Measurements from ENCODE around the gene ADRM1.

The ADRM1 gene

GRCh38 chr20:62274332-62274950, 28.4 kb upstream of the ADRM1 start:
- no peaks in the 10 kb centered on the region for H3K27me3 ChIP-seq (replicated peaks; ENCODE audit: control insufficient read depth, insufficient read depth, low read length)
- TF ChIP-seq CTCF (IDR thresholded peaks at IDR 0.05; ENCODE audit: insufficient read depth, low read length, poor library complexity, severe bottlenecking), result no peak
- no peak for DNase-seq (ENCODE audit: extremely low read depth, insufficient read length)
- H3K4me3 ChIP-seq (replicated peaks; ENCODE audit: low read depth, low read length), result no peak overlapping the region
- H3K36me3 ChIP-seq (ENCODE audit: control insufficient read depth, insufficient read depth, low read length), result peaks cover 31% of the 10 kb centered on the region

GRCh38 chr20:62275219-62275618, 27.6 kb upstream of the ADRM1 start:
- no peak for DNase-seq (ENCODE audit: extremely low read depth, insufficient read length)
- H3K4me3 ChIP-seq (replicated peaks; ENCODE audit: low read depth, low read length), result no peak overlapping the region
- no peak for TF ChIP-seq CTCF (IDR thresholded peaks at IDR 0.05; ENCODE audit: insufficient read depth, low read length, poor library complexity, severe bottlenecking)
- no peaks in the 10 kb centered on the region for H3K27me3 ChIP-seq (replicated peaks; ENCODE audit: control insufficient read depth, insufficient read depth, low read length)
- peaks cover 37% of the 10 kb centered on the region for H3K36me3 ChIP-seq (ENCODE audit: control insufficient read depth, insufficient read depth, low read length)

- no peak for TF ChIP-seq CTCF (IDR thresholded peaks at IDR 0.05; ENCODE audit: insufficient read depth, low read length, poor library complexity, severe bottlenecking)
- no peak for DNase-seq (ENCODE audit: extremely low read depth, insufficient read length)
- H3K27me3 ChIP-seq (replicated peaks; ENCODE audit: control insufficient read depth, insufficient read depth, low read length), result no peaks in the 10 kb centered on the region
- no peak overlapping the region for H3K4me3 ChIP-seq (replicated peaks; ENCODE audit: low read depth, low read length)
- H3K36me3 ChIP-seq (ENCODE audit: control insufficient read depth, insufficient read depth, low read length), result peaks cover 47% of the 10 kb centered on the region
Observed at GRCh38 chr20:62276439-62276838, 26.4 kb upstream of the ADRM1 start.

- TF ChIP-seq CTCF (IDR thresholded peaks at IDR 0.05; ENCODE audit: insufficient read depth, low read length, poor library complexity, severe bottlenecking), result no peak
- Histone ChIP-seq H3K27me3 (replicated peaks; ENCODE audit: control insufficient read depth, insufficient read depth, low read length) (no peaks in the 10 kb centered on the region), H3K36me3 (ENCODE audit: control insufficient read depth, insufficient read depth, low read length) (peaks cover 48% of the 10 kb centered on the region), H3K4me3 (replicated peaks; ENCODE audit: low read depth, low read length) (no peak overlapping the region)
- DNase-seq (ENCODE audit: extremely low read depth, insufficient read length), result no peak
Observed at GRCh38 chr20:62277253-62277652, 25.5 kb upstream of the ADRM1 start.

- H3K36me3 ChIP-seq (ENCODE audit: control insufficient read depth, insufficient read depth, low read length), result peaks cover 38% of the 10 kb centered on the region
- no peaks in the 10 kb centered on the region for H3K27me3 ChIP-seq (replicated peaks; ENCODE audit: control insufficient read depth, insufficient read depth, low read length)
- DNase-seq (ENCODE audit: extremely low read depth, insufficient read length), result no peak
- H3K4me3 ChIP-seq (replicated peaks; ENCODE audit: low read depth, low read length), result no peak overlapping the region
- TF ChIP-seq CTCF (IDR thresholded peaks at IDR 0.05; ENCODE audit: insufficient read depth, low read length, poor library complexity, severe bottlenecking), result no peak
Observed at GRCh38 chr20:62280303-62280702, 22.5 kb upstream of the ADRM1 start.

Data from GM06990 (cell line).